Gastrocnemius medialis (tissue), 4 donors: ENCODE measurements around the gene PCNX2. TPM values are rescaled to one million over a fixed set of nuclear protein-coding genes. Genes with fewer than 3 reads are reported as not detected.

Source experiments
- ATAC-seq, 2 donors: fragments of 150-250 bp; one replicate each; pipeline ENCODE4 v1.9.1; 2016
- DNase-seq, 2 donors: peaks; one replicate each; pipeline ENCODE4 v3.0.0-alpha.2; 2019
- H3K27ac ChIP-seq, 4 donors: fragments of 200-600 bp; sonication (generic); 1 replicate in 1 of 4; 2 replicates in 3 of 4; pipeline ENCODE4 v1.5.1; 2016 to 2018; ENCODE audit warnings: mild to moderate bottlenecking in 2 of 4, moderate library complexity in 1 of 4
- H3K27me3 ChIP-seq, 3 donors: fragments of 200-600 bp; sonication (generic) in 2 of 3; 1 replicate in 1 of 3; 2 replicates in 2 of 3; pipeline versions ENCODE4 v1.5.1 to v1.6.0; 2016 to 2019; ENCODE audit warnings: mild to moderate bottlenecking in 1 of 3, moderate library complexity in 1 of 3
- H3K36me3 ChIP-seq, 2 donors: fragments of 200-600 bp; sonication (generic) in 1 of 2; one replicate each; pipeline ENCODE4 v1.5.1; 2017 to 2018
- H3K4me1 ChIP-seq, 2 donors: fragments of 200-600 bp; sonication (generic) in 1 of 2; one replicate each; pipeline ENCODE4 v1.5.1; 2016 to 2017; ENCODE audit warnings: mild to moderate bottlenecking in 2 of 2
- H3K4me3 ChIP-seq, 4 donors: fragments of 200-600 bp; sonication (generic) in 3 of 4; 1 replicate in 1 of 4; 2 replicates in 3 of 4; pipeline ENCODE4 v1.5.1; 2016 to 2019; ENCODE audit warnings: mild to moderate bottlenecking in 2 of 4
- H3K9me3 ChIP-seq, 3 donors: fragments of 200-600 bp; sonication (generic) in 2 of 3; 1 replicate in 1 of 3; 2 replicates in 2 of 3; pipeline ENCODE4 v1.5.1; 2016 to 2019
- CTCF ChIP-seq, 5 experiments: fragments of 450-650 bp in 3 of 5; fragments of 200-600 bp in 2 of 5; sonication (generic) in 2 of 5; IDR thresholded peaks in 4 of 5; conservative IDR thresholded peaks in 1 of 5; 1 replicate in 4 of 5; 2 replicates in 1 of 5; pipeline ENCODE4 v1.5.1; 2016 to 2019; ENCODE audit warnings: antibody characterized with exemption in 5 of 5, mild to moderate bottlenecking in 3 of 5, moderate library complexity in 3 of 5
- POLR2A ChIP-seq, 2 donors: fragments of 450-650 bp; IDR thresholded peaks; one replicate each; pipeline ENCODE4 v1.6.1; 2017; ENCODE audit warnings: antibody characterized with exemption in 2 of 2, mild to moderate bottlenecking in 2 of 2, moderate library complexity in 2 of 2
- in situ Hi-C, 4 donors: fragments of 200-750 bp; cut with MboI; loops; one replicate each; pipeline versions ENCODE4 v1.15.0 to v1.8.0; 2017; ENCODE audit warnings: low sequenced_read_pairs in 4 of 4
- intact Hi-C: fragments of 100-400 bp; cut with DNase I; formaldehyde crosslinking; loops from one replicate; pipeline ENCODE4 v1.15.1; 2023; ENCODE audit warnings: low total_unique reads
- total RNA-seq, 4 donors: library from RNA; depleted of rRNA; stranded (reverse); fragments of >200 nt; gene quantifications; one replicate each; pipeline versions ENCODE4 v1.1.0 to v1.2.3, GENCODE V29; 2016

PCNX2 gene
- total RNA-seq, 4 donors from 2014 or later, result 0.34 to 5.6 (median 1.9) TPM

- TF ChIP-seq CTCF (IDR thresholded peaks at IDR 0.05 in 4 of 5, conservative IDR thresholded peaks at IDR 0.05 in 1 of 5), result peak in 3 of 5 experiments; percentile 6 to 39 (median 16)
- peak; percentile 37 to 40 for TF ChIP-seq POLR2A (IDR thresholded peaks at IDR 0.05)
- peak within 1 kb of the TSS; percentile 77 to 94 (median 88) for H3K4me3 ChIP-seq
- peak; percentile 88 to 90 for DNase-seq
- H3K27ac ChIP-seq, result peak within 1 kb of the TSS; percentile 88 to 96 (median 92)
- no peaks in the 10 kb centered on the region for H3K36me3 ChIP-seq
- peaks cover 19 to 27% of the 10 kb centered on the region in 2 donors for H3K4me1 ChIP-seq
- in situ Hi-C loops (loop anchor here in 2 of 4 donors (25.0 kb wide), 1 partner anchor 313 kb away; the partner anchor contains the start of gene SIPA1L2 (in 2 of the 2)), intact Hi-C loops (loop anchor here (2.0 to 5.0 kb wide), 3 partner anchors 14 to 318 kb away; partner anchors contain the start of genes MAP10 and SIPA1L2)
- H3K27me3 ChIP-seq, result no peaks in the 10 kb centered on the region
- ATAC-seq, result peak; percentile 92 to 95
- H3K9me3 ChIP-seq, result no peaks in the 10 kb centered on the region
Observed at GRCh38 chr1:232950197-232951176, 345.0 kb downstream of the PCNX2 start, which contains the start of gene NTPCR. Gene NTPCR, plus strand, starts transcription at chr1:232950611. Its CDS starts 100 bp downstream, at chr1:232950711.

- H3K36me3 ChIP-seq, result no peaks in the 10 kb centered on the region
- DNase-seq (no peak), ATAC-seq (no peak)
- H3K9me3 ChIP-seq, result no peaks in the 10 kb centered on the region
- no peaks in the 10 kb centered on the region for H3K27me3 ChIP-seq
- TF ChIP-seq CTCF (IDR thresholded peaks at IDR 0.05 in 4 of 5, conservative IDR thresholded peaks at IDR 0.05 in 1 of 5) (no peak), POLR2A (IDR thresholded peaks at IDR 0.05) (no peak)
- H3K27ac ChIP-seq, result peak overlapping the region; percentile 88 to 96 (median 92)
- intact Hi-C loops (loop anchor here (2.0 to 5.0 kb wide), 3 partner anchors 15 to 317 kb away; partner anchors contain the start of genes MAP10 and SIPA1L2), in situ Hi-C loops (loop anchor here in 2 of 4 donors (25.0 kb wide), 1 partner anchor 312 kb away; the partner anchor contains the start of gene SIPA1L2 (in 2 of the 2))
- H3K4me3 ChIP-seq, result peak overlapping the region; percentile 77 to 94 (median 88)
- H3K4me1 ChIP-seq, result peaks cover 19 to 27% of the 10 kb centered on the region in 2 donors
Observed at GRCh38 chr1:232949636-232950196, 345.8 kb downstream of the PCNX2 start.

GRCh38 chr1:232944347-232944746 is 351.2 kb downstream of the PCNX2 start:
- Histone ChIP-seq H3K9me3 (no peaks in the 10 kb centered on the region), H3K4me1 (no peaks in the 10 kb centered on the region), H3K27ac (no peak overlapping the region), H3K4me3 (no peak overlapping the region), H3K36me3 (no peaks in the 10 kb centered on the region), H3K27me3 (no peaks in the 10 kb centered on the region)
- in situ Hi-C loops, result no loop called here
- intact Hi-C loops, result no loop called here
- DNase-seq, result no peak
- no peak for TF ChIP-seq CTCF (IDR thresholded peaks at IDR 0.05 in 4 of 5, conservative IDR thresholded peaks at IDR 0.05 in 1 of 5)
- TF ChIP-seq POLR2A (IDR thresholded peaks at IDR 0.05), result no peak
- no peak for ATAC-seq

- Histone ChIP-seq H3K27ac (no peak overlapping the region), H3K9me3 (no peaks in the 10 kb centered on the region), H3K36me3 (no peaks in the 10 kb centered on the region), H3K4me3 (no peak overlapping the region), H3K27me3 (no peaks in the 10 kb centered on the region), H3K4me1 (no peaks in the 10 kb centered on the region)
- in situ Hi-C loops, result no loop called here
- no peak for DNase-seq
- no peak for ATAC-seq
- TF ChIP-seq CTCF (IDR thresholded peaks at IDR 0.05 in 4 of 5, conservative IDR thresholded peaks at IDR 0.05 in 1 of 5) (no peak), POLR2A (IDR thresholded peaks at IDR 0.05) (no peak)
- intact Hi-C loops, result no loop called here
Observed at GRCh38 chr1:232943679-232944252, 351.8 kb downstream of the PCNX2 start.
